ENCODE measurements around the gene TRH.
A peak's percentile ranks its signal among the peaks of the same experiment; 100 is the strongest.

Gene TRH

GRCh38 chr3:129974564-129974832 is at the start of gene TRH:
TSS of gene TRH (plus strand) at chr3:129974720. CDS start at chr3:129975817, 1,097 bp downstream.
- no peak for DNase-seq

- no peak for DNase-seq
These were observed 47.4 kb upstream of the TRH start for GRCh38 chr3:129927072-129927471.

GRCh38 chr3:129929383-129929782 is 45.1 kb upstream of the TRH start:
- DNase-seq, result no peak

GRCh38 chr3:129933471-129933870 is 41.0 kb upstream of the TRH start:
- DNase-seq, result no peak

- peak; percentile 48 to 72 for DNase-seq
These were observed 40.0 kb upstream of the TRH start for GRCh38 chr3:129934234-129935123.

- DNase-seq, result peak; percentile 74 to 78
These were observed 37.8 kb upstream of the TRH start for GRCh38 chr3:129936757-129937156.

- DNase-seq, result no peak
These were observed 36.8 kb upstream of the TRH start for GRCh38 chr3:129937717-129938116.

GRCh38 chr3:129938140-129938930 is 36.2 kb upstream of the TRH start:
- DNase-seq, result no peak

GRCh38 chr3:129940086-129940485 is 34.4 kb upstream of the TRH start:
- DNase-seq, result no peak

GRCh38 chr3:129942296-129942695 is 32.2 kb upstream of the TRH start:
- DNase-seq, result peak; percentile 75 to 78

GRCh38 chr3:129943020-129943419 is 31.5 kb upstream of the TRH start:
- DNase-seq, result no peak

- no peak for DNase-seq
These were observed 29.8 kb upstream of the TRH start for GRCh38 chr3:129944709-129945108.

GRCh38 chr3:129947538-129948240 is 26.8 kb upstream of the TRH start:
- peak; percentile 46 to 58 for DNase-seq

- peak; percentile 94 to 97 for DNase-seq
These were observed 24.0 kb upstream of the TRH start for GRCh38 chr3:129950318-129951046.

- peak; percentile 9 to 32 for DNase-seq
These were observed 21.8 kb upstream of the TRH start for GRCh38 chr3:129952556-129953355.

- no peak for DNase-seq
These were observed 20.9 kb upstream of the TRH start for GRCh38 chr3:129953621-129954020.

GRCh38 chr3:129954514-129954913 is 20.0 kb upstream of the TRH start:
- peak; percentile 93 to 94 for DNase-seq

GRCh38 chr3:129956936-129957335 is 17.6 kb upstream of the TRH start:
- no peak for DNase-seq

- no peak for DNase-seq
These were observed 15.8 kb upstream of the TRH start for GRCh38 chr3:129958755-129959154.

GRCh38 chr3:129961141-129961541 is 13.4 kb upstream of the TRH start:
- DNase-seq, result no peak

- no peak for DNase-seq
These were observed 11.9 kb upstream of the TRH start for GRCh38 chr3:129962600-129962999.

GRCh38 chr3:129965937-129966336 is 8.6 kb upstream of the TRH start:
- DNase-seq, result no peak
